NCI-H2171 (cell line): Measurements from ENCODE around the gene FDX2.
A peak's percentile ranks its signal among the peaks of the same experiment; 100 is the strongest.
"Not testable (repeated sequence)": the region's sequence is repeated elsewhere in the genome, so short reads cannot be mapped to it uniquely, and the experiment has no call there.

ENCODE experiments used
- DNase-seq: peaks from one replicate; lab custom pipeline; 2025; lab: John Stamatoyannopoulos, UW

Gene FDX2

GRCh38 chr19:10284065-10284959 is 31.5 kb downstream of the FDX2 start:
- no peak for DNase-seq

- no peak for DNase-seq
Observed at GRCh38 chr19:10283301-10284064, 32.3 kb downstream of the FDX2 start.

GRCh38 chr19:10282043-10282442 is 33.8 kb downstream of the FDX2 start:
- not testable (repeated sequence) for DNase-seq

DNA sequence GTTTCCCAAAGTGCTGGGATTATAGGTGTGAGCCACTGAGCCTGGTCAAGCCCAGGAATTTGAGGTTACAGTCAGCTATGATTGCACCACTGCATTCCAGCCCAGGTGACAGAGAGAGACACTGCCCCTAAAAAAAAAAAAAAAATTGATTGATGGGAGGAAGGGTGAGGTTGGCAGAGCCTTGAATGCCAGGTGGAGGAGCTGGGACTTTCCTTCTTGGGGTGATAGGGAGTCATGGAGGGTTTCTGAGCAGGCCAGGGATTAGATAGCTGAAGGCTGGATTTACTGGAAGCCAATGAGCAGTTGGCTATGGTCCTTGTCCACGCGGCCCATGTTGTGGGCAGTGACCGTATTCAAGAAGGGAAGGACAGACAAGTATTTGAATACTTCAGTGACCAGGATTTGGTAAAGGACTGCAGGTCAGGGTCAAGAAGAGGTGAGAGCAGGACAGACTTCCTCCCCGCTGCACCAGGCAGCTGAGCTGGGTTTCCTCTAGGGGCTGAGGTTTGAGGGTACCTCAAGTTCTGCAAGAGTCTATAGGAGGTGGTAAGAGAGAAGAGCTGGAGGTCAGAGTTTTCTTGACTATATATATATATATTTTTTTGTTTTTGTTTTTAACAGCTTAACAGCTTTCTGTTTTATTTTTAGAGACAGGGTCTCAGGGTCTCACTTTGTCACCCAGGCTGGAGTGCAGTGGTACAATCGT is 35.9 kb downstream of the FDX2 start:
- DNase-seq = no peak

- no peak for DNase-seq
Observed at GRCh38 chr19:10278935-10279334, 36.9 kb downstream of the FDX2 start.

DNA sequence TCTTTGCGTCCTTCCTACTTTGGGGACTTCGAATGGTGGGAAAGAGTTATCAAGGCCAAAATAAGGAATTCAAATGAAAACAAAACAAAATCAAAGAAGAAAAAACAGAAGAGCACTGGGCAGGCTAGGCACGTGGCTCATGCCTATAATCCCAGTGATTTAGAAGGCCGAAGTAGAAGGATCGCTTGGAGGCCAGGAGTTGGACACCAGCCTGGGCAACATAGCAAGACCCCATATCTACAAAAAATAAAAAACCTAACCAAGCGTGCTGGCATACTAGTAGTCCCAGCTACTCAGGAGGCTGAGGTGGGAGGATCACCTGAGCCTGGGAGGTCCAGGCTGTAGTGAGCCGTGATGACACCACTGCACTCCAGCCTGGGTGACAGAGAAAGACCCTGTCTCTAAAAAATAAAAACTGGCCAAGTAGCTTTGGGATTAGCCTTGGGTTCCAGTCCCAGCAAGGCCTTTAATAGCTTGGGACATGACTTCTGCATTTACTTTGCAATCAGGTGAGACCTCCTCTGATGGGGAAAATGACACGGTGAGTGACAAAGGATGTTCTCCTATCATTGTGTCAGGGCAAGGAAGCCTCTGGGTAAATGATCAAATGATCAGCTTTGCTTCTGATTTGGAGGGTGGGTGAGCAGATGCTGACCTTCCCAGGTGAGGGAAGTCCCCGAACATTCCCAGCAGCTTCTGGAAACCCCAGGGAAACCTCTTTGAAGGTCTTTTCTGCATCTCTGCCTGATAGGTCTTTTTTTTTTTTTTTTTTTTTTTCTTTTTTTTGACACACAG is 37.8 kb downstream of the FDX2 start:
- DNase-seq = no peak

DNA sequence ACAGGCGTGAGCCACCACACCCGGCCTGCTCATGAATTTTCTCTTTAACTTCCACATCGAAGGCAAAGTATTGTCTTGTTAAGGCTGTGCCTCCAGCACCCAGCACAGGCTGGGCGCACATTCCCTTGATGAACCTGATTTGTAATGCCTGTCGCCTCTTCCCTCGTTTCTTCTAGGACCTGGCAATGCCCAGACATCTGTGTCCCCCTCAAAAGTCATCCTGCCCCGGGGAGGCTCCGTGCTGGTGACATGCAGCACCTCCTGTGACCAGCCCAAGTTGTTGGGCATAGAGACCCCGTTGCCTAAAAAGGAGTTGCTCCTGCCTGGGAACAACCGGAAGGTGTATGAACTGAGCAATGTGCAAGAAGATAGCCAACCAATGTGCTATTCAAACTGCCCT is 41.2 kb downstream of the FDX2 start:
- no peak for DNase-seq

- DNase-seq = no peak
Observed at GRCh38 chr19:10271543-10272086, 44.2 kb downstream of the FDX2 start.

- DNase-seq = peak; percentile 4
Observed at GRCh38 chr19:10270616-10271394, 45.0 kb downstream of the FDX2 start, which contains the start of gene ICAM1. Gene ICAM1 (plus strand): TSS chr19:10271120. CDS start chr19:10271160, 40 bp downstream.

- DNase-seq = no peak
Observed at GRCh38 chr19:10270180-10270615, 45.6 kb downstream of the FDX2 start.

- DNase-seq = peak; percentile 54
Observed at GRCh38 chr19:10269333-10270179, 46.3 kb downstream of the FDX2 start.

GRCh38 chr19:10268071-10268470 is 47.7 kb downstream of the FDX2 start:
- DNase-seq = no peak

- DNase-seq = no peak
Observed at GRCh38 chr19:10266706-10267105, 49.1 kb downstream of the FDX2 start.

DNA sequence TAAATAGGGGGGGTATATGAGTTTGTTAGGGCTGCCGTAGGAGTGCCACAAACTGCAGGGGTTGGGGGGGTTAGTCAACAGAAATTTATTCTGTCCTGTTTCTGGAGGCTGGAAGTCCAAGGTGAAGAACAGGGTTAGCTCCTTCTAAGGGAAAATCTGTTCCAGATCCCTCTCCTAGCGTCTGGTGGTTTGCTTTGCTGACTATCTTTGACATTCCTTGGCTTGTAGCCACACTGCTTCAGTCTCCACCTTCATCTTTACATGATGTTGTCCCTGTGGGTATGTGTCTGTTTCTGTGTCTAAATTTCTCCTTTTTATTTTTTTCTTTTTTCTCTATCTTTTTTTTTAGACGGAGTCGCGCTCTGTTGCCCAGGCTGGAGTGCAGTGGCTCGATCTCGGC is 53.0 kb downstream of the FDX2 start:
- no peak for DNase-seq

DNA sequence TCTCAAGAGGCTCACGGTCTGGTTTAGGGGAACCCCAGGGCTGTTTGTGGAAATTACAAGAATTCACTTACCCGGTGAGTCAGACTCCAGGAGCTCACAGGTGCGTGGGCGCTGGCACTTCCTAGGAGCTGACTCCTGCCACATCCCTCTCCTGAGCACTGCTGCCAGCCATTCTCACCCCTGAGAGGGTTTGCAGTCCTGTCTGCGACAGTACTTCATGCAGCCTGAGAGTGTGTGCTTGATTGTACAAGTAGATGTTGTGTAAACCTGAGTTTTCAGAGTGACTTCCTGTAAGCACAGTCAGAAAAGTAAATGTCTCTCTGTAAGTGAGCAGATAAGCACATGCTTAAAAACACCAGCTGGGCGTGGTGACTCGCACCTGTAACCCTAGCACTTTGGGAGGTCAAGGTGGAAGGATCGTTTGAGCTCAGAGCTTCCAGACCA is 55.7 kb downstream of the FDX2 start:
- DNase-seq = no peak
